Measurements from ENCODE around the gene MME. TPM values are rescaled to one million over a fixed set of nuclear protein-coding genes. Genes with fewer than 3 reads are reported as not detected.

Gene MME
- polyA plus RNA-seq, 1 experiment, result 61.7 TPM

GRCh38 chr3:155173771-155174170, 93.7 kb downstream of the MME start:
- ChIA-PET CTCF (interaction anchor here (0.7 to 3.2 kb wide), 2 partner anchors 149 to 270 kb away, joined by 3 to 11 read pairs; no protein-coding TSS in a partner anchor), POLR2A (no interaction called here)
- DNase-seq (ENCODE audit: low read depth, low spot score), result no peak
- H3K4me3 ChIP-seq (ENCODE audit: low read depth, low read length), result no peak overlapping the region
- TF ChIP-seq CTCF (IDR thresholded peaks at IDR 0.05; ENCODE audit: low read depth, low read length), result no peak
- H3K27ac ChIP-seq (ENCODE audit: low read depth, low read length), result no peak overlapping the region
- H3K9me3 ChIP-seq (ENCODE audit: control insufficient read depth, insufficient read depth, low read length), result no peaks in the 10 kb centered on the region
- H3K27me3 ChIP-seq (ENCODE audit: control insufficient read depth, insufficient read depth, low read length), result no peaks in the 10 kb centered on the region

GRCh38 chr3:155178810-155179436, 98.8 kb downstream of the MME start:
- ChIA-PET CTCF (no interaction called here), POLR2A (no interaction called here)
- Histone ChIP-seq H3K27me3 (ENCODE audit: control insufficient read depth, insufficient read depth, low read length) (no peaks in the 10 kb centered on the region), H3K9me3 (ENCODE audit: control insufficient read depth, insufficient read depth, low read length) (no peaks in the 10 kb centered on the region), H3K4me3 (ENCODE audit: low read depth, low read length) (no peak overlapping the region), H3K27ac (ENCODE audit: low read depth, low read length) (no peak overlapping the region)
- no peak for DNase-seq (ENCODE audit: low read depth, low spot score)
- no peak for TF ChIP-seq CTCF (IDR thresholded peaks at IDR 0.05; ENCODE audit: low read depth, low read length)

- H3K27ac ChIP-seq (ENCODE audit: low read depth, low read length), result no peak overlapping the region
- H3K4me3 ChIP-seq (ENCODE audit: low read depth, low read length), result no peak overlapping the region
- ChIA-PET POLR2A (no interaction called here), CTCF (no interaction called here)
- TF ChIP-seq CTCF (IDR thresholded peaks at IDR 0.05; ENCODE audit: low read depth, low read length), result no peak
- DNase-seq (ENCODE audit: low read depth, low spot score), result no peak
- H3K27me3 ChIP-seq (ENCODE audit: control insufficient read depth, insufficient read depth, low read length), result no peaks in the 10 kb centered on the region
- no peaks in the 10 kb centered on the region for H3K9me3 ChIP-seq (ENCODE audit: control insufficient read depth, insufficient read depth, low read length)
Measured at GRCh38 chr3:155179437-155179827, 99.3 kb downstream of the MME start.

GRCh38 chr3:155179966-155180757, 100.0 kb downstream of the MME start:
- TF ChIP-seq CTCF (IDR thresholded peaks at IDR 0.05; ENCODE audit: low read depth, low read length), result no peak
- CTCF ChIA-PET, result no interaction called here

GRCh38 chr3:155182467-155182866, 102.3 kb downstream of the MME start:
- no peak for DNase-seq (ENCODE audit: low read depth, low spot score)
- no peak for TF ChIP-seq CTCF (IDR thresholded peaks at IDR 0.05; ENCODE audit: low read depth, low read length)
- H3K9me3 ChIP-seq (ENCODE audit: control insufficient read depth, insufficient read depth, low read length), result no peaks in the 10 kb centered on the region
- POLR2A ChIA-PET, result no interaction called here
- CTCF ChIA-PET, result interaction anchor here (2.2 kb wide), 1 partner anchor 141 kb away, joined by 13 read pairs; no protein-coding TSS in a partner anchor
- no peaks in the 10 kb centered on the region for H3K27me3 ChIP-seq (ENCODE audit: control insufficient read depth, insufficient read depth, low read length)
- H3K4me3 ChIP-seq (ENCODE audit: low read depth, low read length), result no peak overlapping the region
- H3K27ac ChIP-seq (ENCODE audit: low read depth, low read length), result no peak overlapping the region

More at GRCh38 chr3:155179966-155180757, 100.0 kb downstream of the MME start:
- H3K4me3 ChIP-seq (ENCODE audit: low read depth, low read length), result no peak overlapping the region
- no peaks in the 10 kb centered on the region for H3K27me3 ChIP-seq (ENCODE audit: control insufficient read depth, insufficient read depth, low read length)
- H3K9me3 ChIP-seq (ENCODE audit: control insufficient read depth, insufficient read depth, low read length), result no peaks in the 10 kb centered on the region
- no peak for DNase-seq (ENCODE audit: low read depth, low spot score)
- H3K27ac ChIP-seq (ENCODE audit: low read depth, low read length), result no peak overlapping the region
- POLR2A ChIA-PET, result no interaction called here

All from AG04450 (cell line).